Esophagus (tissue), 2 donors: Measurements from ENCODE around the gene UGT2A3. TPM values are rescaled to one million over a fixed set of nuclear protein-coding genes. Genes with fewer than 3 reads are reported as not detected.

Experiments used
- polyA plus RNA-seq, 2 donors: library from polyadenylated mRNA; stranded (reverse); fragments of 200-250 nt; gene quantifications; one replicate each; pipeline ENCODE4 v1.2.3, GENCODE V29; 2013
- donor health status: healthy with polysubstance abuse.
- donor health status: Bipolar disorder and iron deficiency.

UGT2A3 gene
- polyA plus RNA-seq, 2 donors, result not detected

Other genes with a start within 250 kb of the UGT2A3 start
- gene UGT2B10, start 135.8 kb downstream of the UGT2A3 start, polyA plus RNA-seq, result not detected
- under 1 TPM in 1 of 2 donors, not detected in 1; 0.05 TPM for gene UGT2B7, start 144.7 kb upstream of the UGT2A3 start, polyA plus RNA-seq